ENCODE data around the gene LARP6. TPM values are rescaled to one million over a fixed set of nuclear protein-coding genes. Genes with fewer than 3 reads are reported as not detected.
"Not testable (repeated sequence)": the region's sequence is repeated elsewhere in the genome, so short reads cannot be mapped to it uniquely, and the experiment has no call there.

Gene LARP6
- total and polyA plus RNA-seq, 8 donors = 9.8 to 127 (median 14.1) TPM

GRCh38 chr15:70815604-70816003, 38.4 kb downstream of the LARP6 start:
- H3K4me1 ChIP-seq = peaks cover 0 to 7% (median 4%) of the 10 kb centered on the region in 4 donors
- peak in 1 of 2 donors; percentile 38 for DNase-seq
- TF ChIP-seq POLR2A (IDR thresholded peaks at IDR 0.05) = no peak
- no peak for TF ChIP-seq CTCF (IDR thresholded peaks at IDR 0.05)
- TF ChIP-seq EP300 (IDR thresholded peaks at IDR 0.05) = no peak
- no peak for TF ChIP-seq POLR2AphosphoS5 (IDR thresholded peaks at IDR 0.05)
- intact Hi-C loops (cut with DNase I; ENCODE audit: low total_unique reads) = loop anchor here (5.0 to 10.0 kb wide), 2 partner anchors 88 to 141 kb away; no protein-coding TSS in a partner anchor
- no peak overlapping the region for H3K27ac ChIP-seq
- no peaks in the 10 kb centered on the region for H3K27me3 ChIP-seq
- 40 to 68% (median 58%) methylated on average over 5 of the region's 5 CpGs for WGBS, 5 donors
- no peak overlapping the region for H3K4me3 ChIP-seq
- no peaks in the 10 kb centered on the region for H3K36me3 ChIP-seq
- H3K9me3 ChIP-seq = no peaks in the 10 kb centered on the region

GRCh38 chr15:70815011-70815410, 38.9 kb downstream of the LARP6 start:
- H3K27me3 ChIP-seq, H3K27ac ChIP-seq, H3K36me3 ChIP-seq, H3K4me3 ChIP-seq, H3K4me1 ChIP-seq, DNase-seq, H3K9me3 ChIP-seq: not testable (repeated sequence)
- intact Hi-C loops (cut with DNase I; ENCODE audit: low total_unique reads) = loop anchor here (5.0 to 10.0 kb wide), 2 partner anchors 88 to 140 kb away; no protein-coding TSS in a partner anchor
- 56 to 71% (median 64%) methylated on average over 4 of the region's 4 CpGs for WGBS, 5 donors

GRCh38 chr15:70812827-70813364, 41.1 kb downstream of the LARP6 start:
- H3K27me3 ChIP-seq = no peaks in the 10 kb centered on the region
- no peak overlapping the region for H3K27ac ChIP-seq
- no peaks in the 10 kb centered on the region for H3K36me3 ChIP-seq
- intact Hi-C loops (cut with DNase I; ENCODE audit: low total_unique reads) = loop anchor here (10.0 kb wide), 1 partner anchor 138 kb away; no protein-coding TSS in a partner anchor
- peaks cover 0 to 8% (median 4%) of the 10 kb centered on the region in 4 donors for H3K4me1 ChIP-seq
- H3K4me3 ChIP-seq = no peak overlapping the region
- no peak for DNase-seq
- TF ChIP-seq CTCF (IDR thresholded peaks at IDR 0.05) (no peak), POLR2A (IDR thresholded peaks at IDR 0.05) (no peak), POLR2AphosphoS5 (IDR thresholded peaks at IDR 0.05) (no peak), EP300 (IDR thresholded peaks at IDR 0.05) (no peak)
- H3K9me3 ChIP-seq = no peaks in the 10 kb centered on the region
- 84 to 92% (median 88%) methylated on average over 4 of the region's 4 CpGs for WGBS, 5 donors

GRCh38 chr15:70810916-70811578, 42.9 kb downstream of the LARP6 start:
- no peaks in the 10 kb centered on the region for H3K27me3 ChIP-seq
- TF ChIP-seq CTCF (IDR thresholded peaks at IDR 0.05) = no peak
- TF ChIP-seq POLR2AphosphoS5 (IDR thresholded peaks at IDR 0.05) = no peak
- TF ChIP-seq EP300 (IDR thresholded peaks at IDR 0.05) = no peak
- no peak for TF ChIP-seq POLR2A (IDR thresholded peaks at IDR 0.05)
- no peak overlapping the region for H3K27ac ChIP-seq
- 78 to 84% (median 83%) methylated on average over 8 to 9 of the region's 9 CpGs for WGBS, 5 donors
- peaks cover 0 to 17% (median 4%) of the 10 kb centered on the region in 4 donors for H3K4me1 ChIP-seq
- H3K9me3 ChIP-seq = no peaks in the 10 kb centered on the region
- no peaks in the 10 kb centered on the region for H3K36me3 ChIP-seq
- intact Hi-C loops (cut with DNase I; ENCODE audit: low total_unique reads) = loop anchor here (10.0 kb wide), 1 partner anchor 136 kb away; no protein-coding TSS in a partner anchor
- H3K4me3 ChIP-seq = no peak overlapping the region
- no peak for DNase-seq

Measured in stomach (tissue), 9 donors.